Stimulated activated CD4-positive, alpha-beta T cell treated with anti-CD3 and anti-CD28 coated beads, TNF-alpha, amount 100 ng/mL, for 1 hour (primary cell): ENCODE results near the gene C10orf88.
"Not testable (repeated sequence)": the region's sequence is repeated elsewhere in the genome, so short reads cannot be mapped to it uniquely, and the experiment has no call there.

ENCODE experiments used
- DNase-seq, 3 donors: peaks; one replicate each; pipeline ENCODE4 v3.0.0-alpha.2; 2020; ENCODE audit warnings: low read depth in 3 of 3, low spot score in 1 of 3

C10orf88 gene

DNA sequence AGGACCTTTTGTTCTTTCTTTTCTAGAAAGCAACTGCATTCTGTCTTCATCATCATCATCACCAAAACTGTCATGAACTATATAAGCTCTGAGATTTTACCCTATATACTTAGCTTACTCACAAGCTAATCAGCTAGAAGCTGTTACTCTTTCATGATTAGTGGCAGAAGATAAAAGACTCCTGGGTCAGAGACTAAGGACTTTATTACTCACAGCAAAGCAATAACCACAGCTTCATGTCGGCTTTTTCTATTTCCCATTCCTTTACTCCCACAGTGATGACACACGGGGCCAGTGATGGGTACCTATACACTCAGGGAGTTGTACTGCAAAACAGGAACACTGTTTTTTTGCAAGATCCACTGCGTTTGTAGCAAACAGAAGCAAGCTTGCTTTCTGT lies 8.4 kb upstream of the C10orf88 start:
- no peak for DNase-seq

DNA sequence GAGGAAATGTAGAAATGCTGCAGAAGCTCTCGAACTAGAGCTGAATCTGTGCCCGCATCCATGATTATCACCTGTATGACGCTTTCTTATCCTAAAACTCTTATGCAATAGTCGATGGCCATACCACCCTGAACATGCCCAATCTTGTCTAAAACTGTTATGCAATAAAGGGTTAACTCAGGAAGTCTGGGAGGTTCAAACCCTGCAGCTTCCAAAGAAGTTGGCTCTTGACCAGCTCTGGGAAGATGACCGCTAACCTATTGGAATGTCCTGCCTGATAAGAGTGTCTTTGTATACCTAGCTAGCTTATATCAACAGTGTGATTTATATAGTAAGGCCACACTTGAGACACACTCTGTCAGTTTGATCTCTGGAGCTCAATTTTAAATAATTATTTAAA lies 3.4 kb upstream of the C10orf88 start:
- no peak for DNase-seq

DNA sequence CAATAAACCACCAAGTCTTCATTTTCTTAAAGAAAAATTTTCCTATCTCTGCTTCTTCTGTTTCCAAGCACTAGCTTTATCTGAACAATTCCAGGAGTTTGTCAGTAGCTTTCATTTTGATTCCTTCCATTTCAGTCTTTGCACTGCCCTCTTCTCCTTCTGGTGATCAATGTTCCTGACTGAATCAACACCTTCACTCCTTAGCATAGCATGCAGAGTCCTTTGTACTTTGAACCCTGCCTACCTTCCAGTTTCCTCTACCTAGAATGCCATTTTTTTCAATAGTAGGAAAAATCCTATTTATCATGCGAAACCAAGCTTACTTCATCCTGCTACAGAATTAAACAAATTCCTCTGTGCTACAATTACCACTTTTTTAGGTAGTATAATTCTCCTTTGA lies 1.9 kb upstream of the C10orf88 start:
- no peak for DNase-seq

DNA sequence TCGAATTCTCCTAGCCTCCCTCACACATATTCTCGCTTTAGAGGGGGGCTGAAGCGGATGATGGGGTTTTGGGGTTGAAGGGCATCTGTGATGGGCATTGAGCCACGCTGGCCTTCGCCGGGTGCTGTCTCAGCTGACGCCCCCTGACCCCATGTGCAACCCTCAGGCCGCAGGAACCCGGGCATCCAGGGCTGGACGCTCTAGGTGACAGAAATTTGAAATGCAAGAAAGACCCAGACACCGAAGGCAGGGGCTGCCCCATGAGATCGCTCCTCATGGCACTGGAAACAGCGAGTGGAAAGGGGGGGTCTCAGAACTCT lies 664 bp upstream of the C10orf88 start:
- no peak for DNase-seq

DNA sequence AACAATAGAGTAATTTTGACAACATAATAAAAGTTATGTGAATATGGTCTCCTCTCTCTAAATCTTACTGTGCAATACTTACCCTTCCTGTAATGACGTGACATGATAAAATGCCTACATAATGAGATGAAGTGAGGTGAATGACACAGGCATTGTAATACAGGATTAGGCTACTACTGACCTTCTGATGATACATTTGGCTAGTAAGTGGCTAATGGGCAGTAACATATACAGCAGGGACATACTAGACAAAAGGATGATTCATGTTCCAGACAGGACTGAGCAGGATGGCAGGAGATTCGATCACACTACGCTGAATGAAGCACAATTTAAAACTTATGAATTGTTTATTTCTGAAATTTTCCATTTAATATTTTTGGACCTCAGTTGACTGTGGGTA lies 4.7 kb downstream of the C10orf88 start:
- no peak for DNase-seq

DNA sequence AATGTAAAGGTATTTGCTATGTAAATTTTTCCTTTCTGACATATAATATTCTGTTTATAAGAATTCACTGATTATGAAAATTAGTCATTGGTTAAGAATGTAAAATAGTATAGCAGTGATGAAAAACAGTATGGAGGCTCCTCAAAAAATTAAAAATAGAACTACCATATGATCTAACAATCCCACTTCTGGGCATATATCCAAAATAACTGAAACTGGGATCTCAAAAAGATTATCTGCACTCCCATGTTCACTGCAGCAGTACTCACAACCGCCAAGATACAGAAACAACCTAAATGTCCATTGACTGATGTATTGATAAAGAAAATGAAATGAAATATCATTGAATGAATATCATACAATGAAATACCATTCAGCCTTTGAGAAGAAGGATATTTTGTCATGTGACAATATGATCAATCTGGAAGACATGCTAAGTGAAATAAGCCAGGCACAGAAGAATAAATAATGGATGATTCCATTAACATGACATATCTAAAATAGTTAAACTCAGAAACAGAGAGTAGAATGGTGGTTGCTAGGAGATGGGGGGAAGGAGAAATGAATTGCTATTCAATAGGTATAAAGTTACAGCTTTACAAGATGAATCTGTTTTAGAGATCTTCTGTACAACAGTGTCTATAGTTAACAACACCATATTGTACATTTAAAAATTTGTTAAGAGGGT lies 14.0 kb downstream of the C10orf88 start:
- no peak for DNase-seq

DNA sequence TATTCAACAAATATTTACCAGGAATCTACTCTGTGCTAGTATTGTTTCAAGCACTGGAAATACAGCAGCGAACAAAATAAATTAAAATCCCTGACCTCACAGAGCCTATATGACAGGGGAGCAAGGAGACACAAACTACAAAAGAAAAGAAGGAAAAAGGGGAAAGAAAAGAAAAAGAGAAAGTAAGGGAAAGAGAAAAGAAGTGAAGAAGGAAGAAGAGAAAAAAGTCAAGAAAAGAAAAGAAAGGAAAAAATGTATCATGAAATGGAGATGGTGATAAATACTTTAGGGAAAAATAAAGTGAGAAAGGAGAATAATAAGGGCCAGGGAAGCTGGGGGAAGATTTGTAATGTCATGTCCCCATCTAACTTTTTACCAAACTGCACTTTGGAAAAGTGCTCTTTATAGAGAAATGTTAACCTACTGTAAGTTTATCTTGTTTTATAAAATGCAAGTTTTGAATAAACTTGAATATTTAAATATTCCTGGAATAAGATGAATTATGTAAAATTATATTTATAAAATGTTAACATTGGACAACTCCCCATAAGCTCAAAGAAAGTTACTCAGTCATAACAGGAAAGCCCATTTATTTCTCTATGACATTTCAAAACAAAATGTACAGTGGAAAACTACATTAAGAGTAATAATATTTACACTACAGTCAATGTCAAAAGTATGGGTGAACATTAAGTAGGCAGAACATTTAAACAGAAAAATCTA lies 14.7 kb downstream of the C10orf88 start:
- no peak for DNase-seq

DNA sequence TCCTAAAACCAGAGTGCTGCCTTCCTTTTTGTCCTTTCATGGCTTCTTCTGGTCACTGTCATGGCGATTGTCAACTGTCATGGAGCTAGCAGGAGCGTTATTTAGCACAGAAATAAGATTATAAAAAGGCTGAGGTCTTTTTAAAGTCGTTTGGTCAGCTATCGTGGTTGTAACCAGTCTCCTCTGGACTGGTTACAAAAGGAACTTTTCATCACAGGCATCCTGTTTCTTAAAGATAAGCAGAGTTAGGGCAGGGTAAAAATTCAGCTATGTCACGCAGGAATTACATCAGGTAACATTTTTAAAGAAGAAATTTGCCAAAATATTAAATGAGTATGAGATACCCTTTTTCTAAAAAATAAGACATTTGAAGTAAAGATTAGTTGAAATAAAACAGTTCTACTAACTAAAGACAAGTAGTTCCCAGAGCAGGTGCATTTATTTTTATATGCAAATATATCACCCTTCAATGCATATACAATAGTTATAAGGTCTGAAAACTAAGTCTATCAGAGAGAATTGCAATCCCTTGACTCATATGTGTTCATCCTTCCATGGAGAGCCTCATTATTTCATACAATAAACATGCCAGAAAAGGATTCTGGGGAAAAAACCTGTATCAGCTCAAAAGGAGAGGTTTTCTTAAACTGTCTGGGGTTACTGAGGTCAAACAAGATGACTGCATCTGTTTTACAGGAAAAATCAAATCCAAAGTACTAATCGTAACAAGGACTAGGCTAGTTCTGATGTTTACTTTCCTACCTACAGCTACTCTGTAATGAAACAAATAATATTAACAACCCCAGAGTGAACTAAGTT lies 22.7 kb downstream of the C10orf88 start:
- DNase-seq: no peak

DNA sequence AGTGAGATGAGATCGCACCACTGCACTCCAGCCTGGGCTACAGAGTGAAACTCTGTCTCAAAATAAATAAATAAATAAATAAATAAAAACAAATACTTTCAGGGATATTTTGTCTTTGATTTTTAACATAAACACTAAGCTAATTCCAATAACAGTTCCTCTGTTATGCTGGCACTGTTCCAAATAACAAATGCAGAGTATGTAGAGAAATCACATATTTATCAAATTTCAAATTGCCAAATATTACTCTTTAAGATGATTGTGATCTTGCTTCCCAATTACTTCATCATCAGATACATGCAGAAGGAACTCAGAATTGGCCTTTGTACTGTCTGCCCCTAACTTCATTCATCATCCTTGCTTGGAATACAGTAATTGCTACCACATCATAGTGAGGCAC lies 23.9 kb downstream of the C10orf88 start:
- no peak for DNase-seq

DNA sequence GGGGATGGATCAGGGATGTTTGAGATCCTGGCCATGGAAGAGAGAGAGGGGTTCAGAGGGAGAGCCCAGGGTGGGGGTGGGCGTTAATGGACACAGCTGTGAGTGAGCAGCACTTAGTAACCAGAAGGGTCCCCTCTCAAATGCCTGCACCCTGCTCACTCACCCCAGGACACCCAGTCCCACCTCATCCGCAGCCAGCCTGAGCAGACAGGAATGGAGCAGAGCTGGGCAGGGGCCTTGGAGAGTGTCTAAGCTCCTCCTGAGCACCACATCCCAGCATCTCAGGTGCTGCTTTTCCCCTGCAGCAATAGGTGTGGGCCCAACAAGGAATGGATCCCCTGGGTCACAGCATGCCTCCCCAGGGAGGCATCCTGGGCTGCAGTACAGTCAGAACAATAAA lies 38.3 kb downstream of the C10orf88 start:
- DNase-seq: no peak

DNA sequence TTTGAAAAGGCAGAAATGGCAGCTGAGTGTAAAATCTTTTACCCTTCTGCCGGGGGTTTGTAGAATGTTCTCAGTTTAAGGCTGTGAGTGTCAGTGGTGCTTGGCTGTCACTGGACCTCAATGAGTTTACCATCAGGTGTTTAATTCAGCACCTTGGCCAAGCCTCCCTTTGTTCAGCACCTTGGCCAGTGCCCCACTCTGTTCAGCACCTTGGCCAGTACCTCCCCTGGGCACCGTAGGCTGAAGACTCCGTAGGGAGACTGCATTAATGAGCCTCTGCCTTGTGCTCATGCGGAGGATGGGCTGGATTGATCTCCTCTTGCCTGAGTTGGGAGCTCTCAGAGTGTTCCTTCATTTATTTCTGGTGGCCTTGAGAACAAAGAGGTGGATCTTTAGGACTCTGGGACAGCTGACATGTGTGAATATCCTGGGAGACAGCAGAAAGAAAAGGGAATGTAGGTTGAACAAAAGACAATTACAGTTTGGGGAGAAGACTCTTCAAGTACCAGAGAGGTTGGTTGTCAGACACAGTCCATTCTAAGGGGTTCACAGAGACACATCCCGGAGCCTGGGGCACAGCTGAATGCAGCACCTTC lies 42.0 kb downstream of the C10orf88 start:
- peak in 1 of 3 donors; percentile 48 for DNase-seq

DNA sequence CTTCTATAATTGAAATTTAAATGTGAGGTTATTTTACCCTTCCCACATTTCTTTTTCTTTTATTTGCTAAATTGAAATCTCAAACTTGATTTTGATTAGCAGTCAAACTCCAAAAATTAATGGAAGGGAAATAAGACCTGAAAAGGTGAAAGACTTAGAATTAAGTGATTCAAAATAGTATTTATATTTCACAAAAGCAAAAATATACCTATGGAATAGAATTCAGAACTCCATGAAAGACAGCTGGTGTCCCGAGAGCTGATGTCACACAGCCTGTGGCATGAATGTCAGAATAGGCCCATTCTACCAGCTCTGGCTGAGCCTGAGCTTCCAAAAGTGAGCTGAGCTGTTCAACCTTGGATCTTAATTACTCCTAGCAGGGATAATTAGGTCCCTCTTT lies 43.7 kb downstream of the C10orf88 start, which contains the start of gene FAM24A:
Gene FAM24A (plus strand): TSS at position 301 of the 400 bp plus-strand sequence. CDS start 1,025 bp downstream, outside the sequence.
- DNase-seq: no peak

DNA sequence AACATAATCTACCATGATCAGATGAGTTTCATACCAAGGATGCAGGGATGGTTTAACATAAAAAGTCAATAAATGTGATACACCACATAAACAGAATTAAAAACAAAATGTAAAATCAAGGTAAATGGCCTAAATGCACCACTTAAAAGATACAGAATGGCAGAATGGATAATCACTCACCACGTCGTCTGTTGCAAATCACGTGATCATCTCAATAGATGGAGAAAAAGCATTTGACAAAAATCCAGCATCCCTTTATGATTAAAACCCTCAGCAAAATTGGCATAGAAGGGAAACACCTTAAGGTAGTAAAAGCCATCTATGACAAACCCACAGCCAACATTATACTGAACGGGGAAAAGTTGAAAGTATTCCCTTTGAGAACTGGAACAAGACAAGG lies 50.2 kb downstream of the C10orf88 start:
- DNase-seq: not testable (repeated sequence)

DNA sequence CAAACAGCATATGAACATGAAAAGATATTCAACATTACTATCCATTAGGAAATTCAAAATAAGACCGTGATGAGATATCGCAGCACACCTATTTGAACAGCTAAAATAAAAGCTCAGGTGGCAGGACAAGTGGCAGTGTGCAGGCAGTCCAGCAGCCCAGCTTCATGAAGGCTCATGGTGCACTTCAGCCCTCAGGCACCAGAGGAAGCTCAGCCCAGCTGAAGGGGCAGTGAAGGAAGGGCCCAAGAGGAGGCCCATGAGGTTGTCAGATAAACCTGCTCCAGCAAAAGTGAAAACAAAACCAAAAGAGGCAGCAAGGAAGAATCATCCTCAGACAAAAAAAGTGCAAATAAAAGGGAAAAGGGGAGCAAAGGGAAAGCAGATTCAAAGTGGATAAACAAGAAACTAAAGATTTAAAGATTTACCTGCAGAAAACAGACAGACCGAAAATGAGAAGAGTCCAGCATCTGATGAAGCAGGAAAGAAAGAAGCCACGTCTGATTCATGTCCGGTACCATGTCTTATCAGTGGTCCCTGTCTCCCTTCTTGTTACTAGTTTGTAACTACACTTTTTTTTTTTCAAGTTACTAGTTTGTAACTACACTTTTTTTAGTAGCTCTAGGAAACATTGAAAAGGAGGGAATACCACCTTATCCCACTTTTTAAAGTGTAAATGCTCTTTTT lies 59.6 kb downstream of the C10orf88 start:
- DNase-seq: no peak

DNA sequence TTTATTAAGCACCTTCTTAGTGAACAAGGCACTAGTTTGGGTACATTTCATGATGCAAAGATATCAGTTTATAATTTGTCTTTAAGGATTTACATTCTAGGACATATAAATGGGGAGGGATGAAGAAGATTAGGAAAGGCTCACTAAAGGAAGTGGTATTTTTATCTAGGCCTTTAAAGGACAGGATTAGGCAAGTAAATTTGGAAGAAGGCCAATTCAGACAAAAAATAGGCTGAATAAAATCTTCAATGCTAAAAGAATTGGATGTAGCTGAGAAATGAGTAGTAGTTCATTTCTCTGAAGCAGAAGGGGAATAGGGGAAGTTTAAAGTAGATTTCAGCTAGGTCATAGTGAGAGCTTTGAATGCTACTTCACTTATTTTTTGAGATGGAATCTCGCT lies 69.9 kb downstream of the C10orf88 start:
- DNase-seq: no peak

DNA sequence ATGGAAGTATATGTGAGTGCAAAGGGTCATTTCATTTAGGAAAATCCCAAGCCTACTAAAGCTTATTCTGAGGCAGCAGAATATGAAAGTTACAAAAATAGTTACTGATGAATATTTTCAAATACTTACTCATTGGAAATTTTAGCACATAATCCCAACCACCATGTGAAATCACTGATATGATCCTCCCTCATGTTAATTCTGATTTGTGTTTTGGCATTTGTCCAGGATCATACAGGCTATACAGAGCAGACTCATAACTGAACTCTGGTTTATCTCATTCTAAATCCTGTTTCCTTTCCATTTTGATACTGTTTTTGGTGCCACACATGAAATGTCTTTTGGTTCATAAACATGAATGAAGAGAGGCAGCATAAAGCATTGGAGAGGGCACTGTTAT lies 71.3 kb downstream of the C10orf88 start:
- no peak for DNase-seq
